GM12878 (cell line): ENCODE results near the gene USP35. TPM values are rescaled to one million over a fixed set of nuclear protein-coding genes. Genes with fewer than 3 reads are reported as not detected.

Source experiments
- ATAC-seq: fragments of 200-7000 bp; cut with Tn5 transposase; 3 replicates; pipeline ENCODE4 v1.9.1; 2020; ENCODE audit warnings: mild to moderate bottlenecking, moderate library complexity
- BruUV-seq: library from RNA; stranded (reverse); fragments of 400-500 nt; replicated peaks from 2 replicates; lab custom pipeline; 2021; lab: Mats Ljungman, UMichigan
- CTCF ChIA-PET: fragments of 300-600 bp; sonication (Branson Sonifier 250); formaldehyde crosslinking; extraction: SDS; loops from one replicate; lab custom pipeline; 2021; ENCODE audit warnings: inconsistent platforms; lab: Yijun Ruan, JAX
- POLR2A ChIA-PET: fragments of 350-600 bp; formaldehyde crosslinking; extraction: SDS; loops from one replicate; lab custom pipeline; 2021; ENCODE audit warnings: inconsistent platforms; lab: Charles Lee
- RAD21 ChIA-PET: fragments of 300-600 bp; sonication (Branson Sonifier 250); formaldehyde crosslinking; loops from one replicate; lab custom pipeline; 2023; ENCODE audit warnings: antibody characterized with exemption; ENCODE audit not compliant: unreplicated experiment; lab: Charles Lee
- SMC1A ChIA-PET: fragments of 300-600 bp; sonication (Branson Sonifier 250); formaldehyde crosslinking; loops from one replicate; lab custom pipeline; 2023; ENCODE audit not compliant: unreplicated experiment, uncharacterized antibody; lab: Charles Lee
- DNase-seq: peaks from one replicate; pipeline ENCODE4 v3.0.0-alpha.2; 2011; ENCODE audit warnings: low read depth, low spot score
- FAIRE-seq: peaks from 3 replicates; lab custom pipeline; 2011; peaks lifted over from hg19 to GRCh38; lab: Jason Lieb, UNC
- H2AFZ ChIP-seq: 2 replicates; pipeline ENCODE4 v1.6.0; 2011; ENCODE audit warnings: low read depth, low read length, control low read depth; ENCODE audit not compliant: control insufficient read depth
- H3K27ac ChIP-seq: 2 replicates; pipeline ENCODE4 v1.5.1; 2011; ENCODE audit warnings: control low read depth; ENCODE audit not compliant: control insufficient read depth, insufficient read depth
- H3K27me3 ChIP-seq, 2 experiments: replicated peaks in 1 of 2; 2 replicates each; pipeline versions ENCODE4 v1.6.0 to v1.6.1; 2011; ENCODE audit warnings: low read length in 1 of 2; ENCODE audit not compliant: control insufficient read depth in 2 of 2, insufficient read depth in 2 of 2
- H3K36me3 ChIP-seq, 2 experiments: 2 replicates each; pipeline ENCODE4 v1.5.1; 2011; ENCODE audit warnings: low read length in 1 of 2; ENCODE audit not compliant: control insufficient read depth in 2 of 2, insufficient read depth in 2 of 2
- H3K4me1 ChIP-seq: 2 replicates; pipeline ENCODE4 v1.6.1; 2011; ENCODE audit warnings: mild to moderate bottlenecking, low read length, moderate library complexity, mixed read lengths; ENCODE audit not compliant: control insufficient read depth, insufficient read depth
- H3K4me2 ChIP-seq: 2 replicates; pipeline ENCODE4 v1.6.0; 2011; ENCODE audit warnings: control low read depth; ENCODE audit not compliant: control insufficient read depth, insufficient read depth
- H3K4me3 ChIP-seq: fragments of 200-600 bp; sonication (generic); 2 replicates; pipeline ENCODE4 v1.5.1; 2016
- H3K79me2 ChIP-seq: 2 replicates; pipeline ENCODE4 v1.6.0; 2011; ENCODE audit warnings: low read length; ENCODE audit not compliant: control insufficient read depth, insufficient read depth
- H3K9ac ChIP-seq: 2 replicates; pipeline ENCODE4 v1.8.0; 2011; ENCODE audit warnings: low read length, control low read depth, mixed read lengths; ENCODE audit not compliant: control insufficient read depth, insufficient read depth
- H3K9me3 ChIP-seq: replicated peaks from 3 replicates; pipeline ENCODE4 v1.5.1; 2011; ENCODE audit warnings: mild to moderate bottlenecking, low read length; ENCODE audit not compliant: control insufficient read depth, insufficient read depth
- H4K20me1 ChIP-seq: 2 replicates; pipeline ENCODE4 v1.6.0; 2011; ENCODE audit not compliant: control insufficient read depth, insufficient read depth
- BACH1 ChIP-seq: fragments of 450-650 bp; IDR thresholded peaks from 2 replicates; pipeline ENCODE4 v1.6.1; 2017; ENCODE audit warnings: mild to moderate bottlenecking, borderline replicate concordance
- BCL11A ChIP-seq: IDR thresholded peaks from 2 replicates; pipeline ENCODE4 v1.6.1; 2011; ENCODE audit warnings: low read depth, low read length
- FOS ChIP-seq: IDR thresholded peaks from 3 replicates; pipeline ENCODE4 v1.6.1; 2011; ENCODE audit warnings: borderline replicate concordance; ENCODE audit not compliant: insufficient read length; ENCODE audit errors: extremely low read depth
- HDGF ChIP-seq: fragments of 450-650 bp; IDR thresholded peaks from 2 replicates; pipeline ENCODE4 v1.6.1; 2016; ENCODE audit warnings: antibody characterized with exemption
- KAT2A ChIP-seq: conservative IDR thresholded peaks from 2 replicates; pipeline ENCODE4 v1.6.1; 2011; ENCODE audit warnings: low read depth, low read length; ENCODE audit not compliant: control insufficient read depth
- NKRF ChIP-seq: fragments of 450-650 bp; conservative IDR thresholded peaks from 2 replicates; pipeline ENCODE4 v1.6.1; 2017; ENCODE audit warnings: mild to moderate bottlenecking, moderate library complexity
- PKNOX1 ChIP-seq: fragments of 450-650 bp; IDR thresholded peaks from 2 replicates; pipeline ENCODE4 v1.6.1; 2016; ENCODE audit warnings: mild to moderate bottlenecking
- RAD21 ChIP-seq: IDR thresholded peaks from 2 replicates; pipeline ENCODE4 v1.6.1; 2011; ENCODE audit warnings: mild to moderate bottlenecking, low read depth, low read length, moderate library complexity; ENCODE audit not compliant: insufficient read depth
- TBL1XR1 ChIP-seq: IDR thresholded peaks from 2 replicates; pipeline ENCODE4 v1.6.1; 2012; ENCODE audit warnings: low read depth, low read length, improper control_type of control experiment
- ZBTB4 ChIP-seq: fragments of 450-650 bp; formaldehyde crosslinking; IDR thresholded peaks from 2 replicates; pipeline ENCODE4 v1.4.0; 2022; ENCODE audit warnings: mild to moderate bottlenecking, moderate library complexity
- ZNF207 ChIP-seq: fragments of 450-650 bp; IDR thresholded peaks from 2 replicates; pipeline ENCODE4 v1.6.1; 2014; ENCODE audit warnings: antibody characterized with exemption, mild to moderate bottlenecking, borderline replicate concordance
- WGBS: methylation state at CpG from one replicate; pipeline ENCODE4 v1.1.6; 2016; ENCODE audit warnings: low lambda C conversion rate; ENCODE audit not compliant: insufficient replicate concordance, insufficient coverage; ENCODE audit errors: missing lambda C conversion rate; 5-methylcytosine and 5-hydroxymethylcytosine counted together
- in situ Hi-C: fragments of 300-500 bp; cut with MboI; formaldehyde crosslinking; loops from 9 replicates; pipeline ENCODE4 v1.14.3; 2018; ENCODE audit warnings: mixed read lengths
- intact Hi-C: fragments of 100-400 bp; cut with micrococcal nuclease; formaldehyde crosslinking; loops from one replicate; pipeline ENCODE4 v1.14.2; 2022; ENCODE audit not compliant: unreplicated experiment
- polyA plus RNA-seq, 11 experiments: library from polyadenylated mRNA; depleted of rRNA in 4 of 11; unstranded in 6 of 11; stranded (reverse) in 5 of 11; fragments of >200 nt; fragmentation: Nextera tagmentation in 4 of 11; fragmentation: Illumina TruSeq in 1 of 11; extraction: Ambion mirVana in 4 of 11; extraction: Trizol in 1 of 11; gene quantifications; 1 replicate in 1 of 11; 2 replicates in 10 of 11; pipeline versions ENCODE4 v1.2.1 to v1.2.3, GENCODE V29; 2011 to 2016; ENCODE audit warnings: inconsistent platforms in 2 of 11, missing spikeins in 2 of 11, low read depth in 1 of 11
- total RNA-seq, 4 experiments: library from RNA; depleted of rRNA in 3 of 4; stranded (reverse); fragments of >200 nt in 3 of 4; fragmentation: Illumina TruSeq in 1 of 4; extraction: Trizol in 1 of 4; gene quantifications; 2 replicates each; pipeline versions ENCODE4 v1.2.1 to v1.2.3, GENCODE V29; 2013 to 2021
- TF ChIP-seq, protein P1 (sequence below): IDR thresholded peaks from 2 replicates; pipeline ENCODE4 v1.6.1; 2011; ENCODE audit warnings: low read depth, mild to moderate bottlenecking, low read length, moderate library complexity, borderline replicate concordance; ENCODE audit errors: extremely low read depth

The USP35 gene
- total and polyA plus RNA-seq, 10 of the 15 experiments (the other 5 are each of a cell fraction or from before 2014, with no cell fraction given): 0.13 to 6.4 (median 3.1) TPM; not detected in 1

GRCh38 chr11:78177216-78177615, 11.5 kb upstream of the USP35 start:
- RAD21 ChIA-PET: no interaction called here
- POLR2A ChIA-PET: no interaction called here
- H2AFZ ChIP-seq: no peak overlapping the region
- WGBS: 94% methylated on average over 7 of the region's 7 CpGs
- intact Hi-C loops: no loop called here
- ATAC-seq: no peak
- TF ChIP-seq ZBTB4 (no peak), FOS (no peak), HDGF (no peak), NKRF (no peak), TBL1XR1 (no peak), PKNOX1 (no peak), RAD21 (no peak), KAT2A (no peak), BACH1 (no peak), BCL11A (no peak), ZNF207 (no peak)
- TF ChIP-seq, protein P1, sequence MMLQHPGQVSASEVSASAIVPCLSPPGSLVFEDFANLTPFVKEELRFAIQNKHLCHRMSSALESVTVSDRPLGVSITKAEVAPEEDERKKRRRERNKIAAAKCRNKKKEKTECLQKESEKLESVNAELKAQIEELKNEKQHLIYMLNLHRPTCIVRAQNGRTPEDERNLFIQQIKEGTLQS: no peak
- no peak for FAIRE-seq
- H3K27ac ChIP-seq: no peak overlapping the region
- no TSS peak for BruUV-seq
- H3K4me3 ChIP-seq: no peak overlapping the region
- CTCF ChIA-PET: no interaction called here
- H3K79me2 ChIP-seq: no peaks in the 10 kb centered on the region
- no peaks in the 10 kb centered on the region for H3K27me3 ChIP-seq
- H4K20me1 ChIP-seq: no peaks in the 10 kb centered on the region
- SMC1A ChIA-PET: no interaction called here
- no peaks in the 10 kb centered on the region for H3K9me3 ChIP-seq
- no peaks in the 10 kb centered on the region for H3K4me1 ChIP-seq
- in situ Hi-C loops: no loop called here
- DNase-seq: no peak
- no peak overlapping the region for H3K9ac ChIP-seq
- H3K4me2 ChIP-seq: no peak overlapping the region
- peaks cover 0 to 4% of the 10 kb centered on the region in 2 experiments; a peak in 2 of 4 replicates for H3K36me3 ChIP-seq
